GM19238 (cell line): ENCODE results near the gene PSMA6.
"Not testable (repeated sequence)": the region's sequence is repeated elsewhere in the genome, so short reads cannot be mapped to it uniquely, and the experiment has no call there.

Source experiments
- DNase-seq: peaks from one replicate; pipeline ENCODE4 v3.0.0; 2011; ENCODE audit warnings: low spot score; ENCODE audit not compliant: insufficient read length

The PSMA6 gene

GRCh38 chr14:35319509-35319908 is 27.3 kb downstream of the PSMA6 start:
- no peak for DNase-seq

GRCh38 chr14:35320472-35320871 is 28.3 kb downstream of the PSMA6 start:
- no peak for DNase-seq

GRCh38 chr14:35326375-35326774 is 34.2 kb downstream of the PSMA6 start:
- DNase-seq = no peak

- DNase-seq = no peak
Observed at GRCh38 chr14:35331605-35332516, 39.7 kb downstream of the PSMA6 start.

GRCh38 chr14:35332517-35333263 is 40.5 kb downstream of the PSMA6 start:
- DNase-seq = no peak

- no peak for DNase-seq
Observed at GRCh38 chr14:35333264-35333730, 41.1 kb downstream of the PSMA6 start.

GRCh38 chr14:35333797-35334743 is 41.9 kb downstream of the PSMA6 start:
- DNase-seq = no peak

GRCh38 chr14:35335388-35336092 is 43.4 kb downstream of the PSMA6 start:
- DNase-seq = no peak

- not testable (repeated sequence) for DNase-seq
Observed at GRCh38 chr14:35336171-35336493, 44.0 kb downstream of the PSMA6 start.

- no peak for DNase-seq
Observed at GRCh38 chr14:35336494-35337268, 44.5 kb downstream of the PSMA6 start.

- no peak for DNase-seq
Observed at GRCh38 chr14:35337269-35338255, 45.4 kb downstream of the PSMA6 start.

GRCh38 chr14:35338731-35339405 is 46.7 kb downstream of the PSMA6 start:
- no peak for DNase-seq

- no peak for DNase-seq
Observed at GRCh38 chr14:35339761-35340406, 47.7 kb downstream of the PSMA6 start.

- no peak for DNase-seq
Observed at GRCh38 chr14:35340616-35341453, 48.7 kb downstream of the PSMA6 start.

- no peak for DNase-seq
Observed at GRCh38 chr14:35341454-35341750, 49.2 kb downstream of the PSMA6 start.

- no peak for DNase-seq
Observed at GRCh38 chr14:35341751-35342488, 49.7 kb downstream of the PSMA6 start.
